HCT116 (cell line): ENCODE measurements around the gene DOK6. TPM values are rescaled to one million over a fixed set of nuclear protein-coding genes. Genes with fewer than 3 reads are reported as not detected.

Source experiments
- ATAC-seq: fragments of 200-7000 bp; cut with Tn5 transposase; 2 replicates; pipeline ENCODE4 v1.9.1; 2020; ENCODE audit warnings: mild to moderate bottlenecking, moderate library complexity
- BruUV-seq: library from RNA; stranded (reverse); fragments of 400-500 nt; replicated peaks from 2 replicates; lab custom pipeline; 2021; lab: Mats Ljungman, UMichigan
- CTCF ChIA-PET: fragments of 300-600 bp; sonication (Branson Sonifier 250); formaldehyde crosslinking; loops from one replicate; lab custom pipeline; 2021; ENCODE audit warnings: antibody characterized with exemption; lab: Charles Lee
- POLR2A ChIA-PET: fragments of 300-600, 350-600 bp; sonication (Branson Sonifier 250); formaldehyde crosslinking; loops from one replicate; lab custom pipeline; 2021; ENCODE audit warnings: antibody characterized with exemption; lab: Charles Lee
- RAD21 ChIA-PET, 2 experiments: fragments of 300-600 bp; sonication (Branson Sonifier 250); formaldehyde crosslinking; loops; one replicate each; lab custom pipeline; 2023; ENCODE audit warnings: low total read pairs in 2 of 2; ENCODE audit not compliant: uncharacterized antibody in 2 of 2, unreplicated experiment in 2 of 2, low non-redundant PET in 1 of 2; lab: Charles Lee
- DNase-seq: peaks from one replicate; pipeline ENCODE4 v3.0.0-alpha.2; 2010; ENCODE audit warnings: low read depth, low spot score
- H2AFZ ChIP-seq: fragments of 200-600 bp; shearing (Covaris generic), sonication (generic); 2 replicates; pipeline ENCODE4 v1.6.1; 2017; ENCODE audit warnings: low read depth, mixed run types, mixed read lengths, antibody characterized with exemption, low read length; ENCODE audit not compliant: poor library complexity, severe bottlenecking
- H3K27ac ChIP-seq: 2 replicates; pipeline ENCODE4 v1.5.1; 2012; ENCODE audit warnings: low read depth, low read length
- H3K27me3 ChIP-seq: fragments of 200-600 bp; sonication (generic); 2 replicates; pipeline ENCODE4 v1.6.1; 2016; ENCODE audit warnings: mixed run types, low read length, mixed read lengths; ENCODE audit not compliant: insufficient read depth
- H3K36me3 ChIP-seq, 2 experiments: fragments of 200-500 bp in 1 of 2; fragments of 200-600 bp in 1 of 2; sonication (Bioruptor generic) in 1 of 2; sonication (generic) in 1 of 2; 2 replicates each; pipeline versions ENCODE4 v1.5.1 to v1.6.1; 2014 to 2016; ENCODE audit warnings: low read length in 2 of 2, inconsistent platforms in 1 of 2, mixed read lengths in 1 of 2, mixed run types in 1 of 2; ENCODE audit not compliant: insufficient read depth in 2 of 2, control insufficient read depth in 1 of 2
- H3K4me1 ChIP-seq, 2 experiments: fragments of 200-600 bp in 1 of 2; sonication (generic) in 1 of 2; 2 replicates each; pipeline versions ENCODE4 v1.5.1 to v1.6.1; 2012 to 2017; ENCODE audit warnings: low read length in 2 of 2, inconsistent platforms in 1 of 2, mild to moderate bottlenecking in 1 of 2, mixed read lengths in 1 of 2, mixed run types in 1 of 2, moderate library complexity in 1 of 2; ENCODE audit not compliant: insufficient read depth in 2 of 2, control insufficient read depth in 1 of 2
- H3K4me2 ChIP-seq: fragments of 200-600 bp; sonication (generic); 2 replicates; pipeline ENCODE4 v1.6.1; 2017; ENCODE audit warnings: mixed run types, low read length, mixed read lengths
- H3K4me3 ChIP-seq, 2 experiments: fragments of 200-600 bp in 1 of 2; sonication (generic) in 1 of 2; replicated peaks in 1 of 2; 2 replicates each; pipeline ENCODE4 v1.5.1; 2011 to 2016; ENCODE audit warnings: low read length in 2 of 2, control low read depth in 1 of 2, low read depth in 1 of 2, mild to moderate bottlenecking in 1 of 2, mixed read lengths in 1 of 2, mixed run types in 1 of 2
- H3K79me2 ChIP-seq: fragments of 200-600 bp; sonication (generic); 2 replicates; pipeline ENCODE4 v1.6.1; 2017; ENCODE audit warnings: mild to moderate bottlenecking, mixed run types, low read length, moderate library complexity, mixed read lengths; ENCODE audit not compliant: insufficient read depth
- H3K9ac ChIP-seq: fragments of 200-600 bp; sonication (generic); 2 replicates; pipeline ENCODE4 v1.6.1; 2016; ENCODE audit warnings: low read length, mixed read lengths
- H3K9me2 ChIP-seq: fragments of 200-600 bp; sonication (generic), shearing (Covaris generic); 2 replicates; pipeline ENCODE4 v1.6.1; 2017; ENCODE audit warnings: mixed run types, mild to moderate bottlenecking, moderate library complexity; ENCODE audit not compliant: insufficient read depth
- H3K9me3 ChIP-seq, 2 experiments: fragments of 200-500 bp in 1 of 2; fragments of 200-600 bp in 1 of 2; sonication (Bioruptor generic) in 1 of 2; sonication (generic) in 1 of 2; 2 replicates each; pipeline ENCODE4 v1.6.1; 2014 to 2017; ENCODE audit warnings: low read length in 2 of 2, mixed read lengths in 2 of 2, inconsistent platforms in 1 of 2, low read depth in 1 of 2, mild to moderate bottlenecking in 1 of 2, mixed run types in 1 of 2, moderate library complexity in 1 of 2; ENCODE audit not compliant: control insufficient read depth in 1 of 2, insufficient read depth in 1 of 2
- H4K20me1 ChIP-seq: fragments of 200-600 bp; sonication (generic), shearing (Covaris generic); 2 replicates; pipeline ENCODE4 v1.6.1; 2017; ENCODE audit warnings: mixed run types, mild to moderate bottlenecking, moderate library complexity; ENCODE audit not compliant: insufficient read depth
- ATF3 ChIP-seq: IDR thresholded peaks from 2 replicates; pipeline ENCODE4 v1.6.1; 2012
- EZH2 ChIP-seq: fragments of 200-600 bp; sonication (generic); IDR thresholded peaks from 2 replicates; pipeline ENCODE4 v1.6.1; 2017; ENCODE audit warnings: antibody characterized with exemption, mixed run types
- EZH2phosphoT487 ChIP-seq: fragments of 200-600 bp; IDR thresholded peaks from 2 replicates; pipeline ENCODE4 v1.6.1; 2018; ENCODE audit warnings: antibody characterized with exemption, borderline replicate concordance
- FOSL1 ChIP-seq: IDR thresholded peaks from 2 replicates; pipeline ENCODE4 v1.6.1; 2012; ENCODE audit warnings: low read depth
- JUND ChIP-seq: IDR thresholded peaks from 2 replicates; pipeline ENCODE4 v1.6.1; 2012
- POLR2AphosphoS5 ChIP-seq: IDR thresholded peaks from 2 replicates; pipeline ENCODE4 v1.6.1; 2011; ENCODE audit warnings: mild to moderate bottlenecking, low read depth, low read length, moderate library complexity
- SIN3A ChIP-seq: IDR thresholded peaks from 2 replicates; pipeline ENCODE4 v1.6.1; 2012; ENCODE audit warnings: low read depth
- SP1 ChIP-seq: IDR thresholded peaks from 2 replicates; pipeline ENCODE4 v1.6.1; 2012; ENCODE audit warnings: low read depth
- TCF7L2 ChIP-seq: IDR thresholded peaks from 2 replicates; pipeline ENCODE4 v1.7.0; 2011; ENCODE audit warnings: borderline replicate concordance, inconsistent platforms; ENCODE audit not compliant: insufficient read depth, insufficient read length; ENCODE audit errors: extremely low read depth
- ZNF274 ChIP-seq: fragments of 200-500 bp; sonication (Bioruptor generic); IDR thresholded peaks from 2 replicates; pipeline ENCODE4 v1.6.1; 2014; ENCODE audit warnings: mild to moderate bottlenecking, low read depth, low read length, inconsistent platforms
- intact Hi-C: fragments of 100-400 bp; cut with micrococcal nuclease; formaldehyde crosslinking; loops from 2 replicates; pipeline ENCODE4 v1.10.0; 2022
- total RNA-seq: library from RNA; stranded (reverse); gene quantifications from one replicate; pipeline ENCODE4 v1.2.1, GENCODE V29; 2021; ENCODE audit not compliant: unreplicated experiment
- TF ChIP-seq, protein P1 (sequence below): IDR thresholded peaks from 2 replicates; pipeline ENCODE4 v1.6.1; 2011; ENCODE audit warnings: mild to moderate bottlenecking, low read length, moderate library complexity; ENCODE audit not compliant: insufficient replicate concordance; ENCODE audit errors: extremely low read depth

DOK6 gene
- total RNA-seq, 1 experiment from 2014 or later, result not detected

- Histone ChIP-seq H3K4me1 (no peaks in the 10 kb centered on the region), H3K9me3 (no peaks in the 10 kb centered on the region), H3K4me3 (no peak overlapping the region), H2AFZ (no peak overlapping the region), H3K27ac (no peak overlapping the region), H3K9me2 (no peaks in the 10 kb centered on the region), H3K79me2 (no peaks in the 10 kb centered on the region), H3K9ac (no peak overlapping the region)
- ChIA-PET CTCF (no interaction called here), RAD21 (no interaction called here), POLR2A (no interaction called here)
- DNase-seq (no peak), ATAC-seq (no peak)
- no TSS peak for BruUV-seq
- TF ChIP-seq TCF7L2, result no peak
- TF ChIP-seq EZH2, result no peak
- TF ChIP-seq ATF3, result no peak
- TF ChIP-seq ZNF274, result no peak
- no peak for TF ChIP-seq EZH2phosphoT487
- TF ChIP-seq, all 23 proteins: peak for 0
- Histone ChIP-seq H4K20me1 (no peaks in the 10 kb centered on the region), H3K4me2 (no peak overlapping the region), H3K36me3 (no peaks in the 10 kb centered on the region), H3K27me3 (no peaks in the 10 kb centered on the region)
- intact Hi-C loops, result no loop called here
These were observed 357.8 kb downstream of the DOK6 start for GRCh38 chr18:69758458-69758857.

DNA sequence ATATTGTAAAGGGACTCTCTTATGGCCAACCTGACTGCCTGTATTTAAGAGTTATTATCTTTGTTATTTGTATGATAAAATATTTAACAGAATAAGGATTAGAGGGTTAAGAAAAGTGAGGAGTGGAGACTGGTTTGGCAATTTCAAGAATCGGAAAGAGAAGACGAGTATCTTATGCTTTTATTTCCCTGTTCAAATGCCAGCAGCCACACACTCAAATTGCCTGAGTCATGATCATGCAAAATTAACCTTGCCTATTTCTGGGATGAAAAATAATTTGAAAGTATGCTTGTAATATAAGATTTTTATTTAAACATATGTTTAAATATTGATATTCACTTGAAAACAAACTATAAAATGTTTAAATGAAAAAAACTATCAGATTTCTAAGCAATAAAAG lies 358.4 kb downstream of the DOK6 start:
- POLR2A ChIA-PET, result no interaction called here
- H3K4me2 ChIP-seq, result no peak overlapping the region
- H4K20me1 ChIP-seq, result no peaks in the 10 kb centered on the region
- no peak overlapping the region for H3K27ac ChIP-seq
- no peaks in the 10 kb centered on the region for H3K9me2 ChIP-seq
- ATAC-seq (no peak), DNase-seq (no peak)
- RAD21 ChIA-PET, result no interaction called here
- H3K79me2 ChIP-seq, result no peaks in the 10 kb centered on the region
- BruUV-seq, result no TSS peak
- H3K4me3 ChIP-seq, result no peak overlapping the region
- no peaks in the 10 kb centered on the region for H3K4me1 ChIP-seq
- H3K27me3 ChIP-seq, result no peaks in the 10 kb centered on the region
- H2AFZ ChIP-seq, result no peak overlapping the region
- no peak overlapping the region for H3K9ac ChIP-seq
- no peaks in the 10 kb centered on the region for H3K36me3 ChIP-seq
- TF ChIP-seq ZNF274 (no peak), SP1 (no peak), JUND (no peak), SIN3A (no peak), FOSL1 (no peak), POLR2AphosphoS5 (no peak)
- TF ChIP-seq, protein P1, sequence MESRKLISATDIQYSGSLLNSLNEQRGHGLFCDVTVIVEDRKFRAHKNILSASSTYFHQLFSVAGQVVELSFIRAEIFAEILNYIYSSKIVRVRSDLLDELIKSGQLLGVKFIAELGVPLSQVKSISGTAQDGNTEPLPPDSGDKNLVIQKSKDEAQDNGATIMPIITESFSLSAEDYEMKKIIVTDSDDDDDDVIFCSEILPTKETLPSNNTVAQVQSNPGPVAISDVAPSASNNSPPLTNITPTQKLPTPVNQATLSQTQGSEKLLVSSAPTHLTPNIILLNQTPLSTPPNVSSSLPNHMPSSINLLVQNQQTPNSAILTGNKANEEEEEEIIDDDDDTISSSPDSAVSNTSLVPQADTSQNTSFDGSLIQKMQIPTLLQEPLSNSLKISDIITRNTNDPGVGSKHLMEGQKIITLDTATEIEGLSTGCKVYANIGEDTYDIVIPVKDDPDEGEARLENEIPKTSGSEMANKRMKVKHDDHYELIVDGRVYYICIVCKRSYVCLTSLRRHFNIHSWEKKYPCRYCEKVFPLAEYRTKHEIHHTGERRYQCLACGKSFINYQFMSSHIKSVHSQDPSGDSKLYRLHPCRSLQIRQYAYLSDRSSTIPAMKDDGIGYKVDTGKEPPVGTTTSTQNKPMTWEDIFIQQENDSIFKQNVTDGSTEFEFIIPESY, result no peak
- CTCF ChIA-PET, result no interaction called here
- intact Hi-C loops, result no loop called here
- H3K9me3 ChIP-seq, result no peaks in the 10 kb centered on the region
